ENCODE results near the gene ZNF282. TPM values are rescaled to one million over a fixed set of nuclear protein-coding genes. Genes with fewer than 3 reads are reported as not detected.
"Not testable (repeated sequence)": the region's sequence is repeated elsewhere in the genome, so short reads cannot be mapped to it uniquely, and the experiment has no call there.

Gene ZNF282
- total RNA-seq, 4 donors from 2014 or later = 19.7 to 31.5 (median 25.1) TPM

DNA sequence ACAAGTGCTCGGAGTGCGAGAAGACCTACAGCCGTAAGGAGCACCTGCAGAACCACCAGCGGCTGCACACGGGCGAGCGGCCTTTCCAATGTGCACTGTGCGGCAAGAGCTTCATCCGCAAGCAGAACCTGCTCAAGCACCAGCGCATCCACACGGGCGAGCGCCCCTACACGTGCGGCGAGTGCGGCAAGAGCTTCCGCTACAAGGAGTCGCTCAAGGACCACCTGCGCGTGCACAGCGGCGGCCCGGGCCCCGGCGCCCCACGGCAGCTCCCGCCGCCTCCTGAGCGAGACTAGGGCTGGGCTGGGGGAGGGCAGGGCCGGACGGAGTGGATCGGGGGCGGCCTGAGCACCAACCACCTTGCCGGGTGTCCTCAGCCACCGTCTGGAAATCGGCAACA, 29.0 kb downstream of the ZNF282 start:
- 95% methylated on average over 27 to 33 of the region's 37 CpGs for WGBS, 2 donors

DNA sequence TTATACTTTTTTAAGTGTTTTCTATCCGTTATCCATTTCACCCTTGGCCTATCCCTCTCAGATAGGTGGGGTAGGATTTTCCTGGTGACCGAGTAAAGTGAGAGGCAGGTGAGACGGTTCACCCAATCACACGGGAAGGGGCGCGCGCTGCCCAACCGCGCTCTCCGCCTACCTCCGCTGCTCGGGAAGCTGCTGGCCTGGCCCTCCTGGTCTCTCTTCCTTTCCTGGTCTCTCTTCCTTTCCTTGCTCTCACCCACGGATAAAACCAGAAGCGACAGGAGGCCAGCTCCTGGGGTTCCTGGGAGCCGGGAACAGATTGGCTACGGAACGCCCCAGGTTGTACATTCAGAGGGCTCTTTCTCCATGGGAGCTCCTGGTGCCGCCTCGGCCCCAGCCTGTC, 29.8 kb downstream of the ZNF282 start:
- H3K36me3 ChIP-seq = peaks cover 0 to 64% (median 13%) of the 10 kb centered on the region in 3 donors
- no peaks in the 10 kb centered on the region for H3K4me1 ChIP-seq
- no peaks in the 10 kb centered on the region for H3K27me3 ChIP-seq
- TF ChIP-seq POLR2A (IDR thresholded peaks at IDR 0.05) (no peak), EP300 (IDR thresholded peaks at IDR 0.05) (no peak)
- TF ChIP-seq, protein P1, sequence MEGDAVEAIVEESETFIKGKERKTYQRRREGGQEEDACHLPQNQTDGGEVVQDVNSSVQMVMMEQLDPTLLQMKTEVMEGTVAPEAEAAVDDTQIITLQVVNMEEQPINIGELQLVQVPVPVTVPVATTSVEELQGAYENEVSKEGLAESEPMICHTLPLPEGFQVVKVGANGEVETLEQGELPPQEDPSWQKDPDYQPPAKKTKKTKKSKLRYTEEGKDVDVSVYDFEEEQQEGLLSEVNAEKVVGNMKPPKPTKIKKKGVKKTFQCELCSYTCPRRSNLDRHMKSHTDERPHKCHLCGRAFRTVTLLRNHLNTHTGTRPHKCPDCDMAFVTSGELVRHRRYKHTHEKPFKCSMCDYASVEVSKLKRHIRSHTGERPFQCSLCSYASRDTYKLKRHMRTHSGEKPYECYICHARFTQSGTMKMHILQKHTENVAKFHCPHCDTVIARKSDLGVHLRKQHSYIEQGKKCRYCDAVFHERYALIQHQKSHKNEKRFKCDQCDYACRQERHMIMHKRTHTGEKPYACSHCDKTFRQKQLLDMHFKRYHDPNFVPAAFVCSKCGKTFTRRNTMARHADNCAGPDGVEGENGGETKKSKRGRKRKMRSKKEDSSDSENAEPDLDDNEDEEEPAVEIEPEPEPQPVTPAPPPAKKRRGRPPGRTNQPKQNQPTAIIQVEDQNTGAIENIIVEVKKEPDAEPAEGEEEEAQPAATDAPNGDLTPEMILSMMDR (IDR thresholded peaks at IDR 0.05) = no peak
- no peak overlapping the region for H3K27ac ChIP-seq
- peaks cover 0 to 7% (median 0%) of the 10 kb centered on the region in 4 donors for H3K9me3 ChIP-seq
- DNase-seq (ENCODE audit: low spot score in 2 of 2) = no peak
- H3K4me3 ChIP-seq = no peak overlapping the region
- WGBS, 2 donors = 93 to 95% methylated on average over 19 of the region's 19 CpGs

More for the DNA sequence above, 29.0 kb downstream of the ZNF282 start:
- Histone ChIP-seq H3K9me3 (peaks cover 0 to 7% (median 0%) of the 10 kb centered on the region in 4 donors), H3K27me3 (no peaks in the 10 kb centered on the region), H3K36me3 (peaks cover 0 to 71% (median 13%) of the 10 kb centered on the region in 3 donors), H3K27ac (no peak overlapping the region), H3K4me1 (no peaks in the 10 kb centered on the region), H3K4me3 (no peak overlapping the region)
- TF ChIP-seq, protein P1 (IDR thresholded peaks at IDR 0.05) = no peak
- TF ChIP-seq POLR2A (IDR thresholded peaks at IDR 0.05) (no peak), EP300 (IDR thresholded peaks at IDR 0.05) (no peak)
- no peak for DNase-seq (ENCODE audit: low spot score in 2 of 2)

DNA sequence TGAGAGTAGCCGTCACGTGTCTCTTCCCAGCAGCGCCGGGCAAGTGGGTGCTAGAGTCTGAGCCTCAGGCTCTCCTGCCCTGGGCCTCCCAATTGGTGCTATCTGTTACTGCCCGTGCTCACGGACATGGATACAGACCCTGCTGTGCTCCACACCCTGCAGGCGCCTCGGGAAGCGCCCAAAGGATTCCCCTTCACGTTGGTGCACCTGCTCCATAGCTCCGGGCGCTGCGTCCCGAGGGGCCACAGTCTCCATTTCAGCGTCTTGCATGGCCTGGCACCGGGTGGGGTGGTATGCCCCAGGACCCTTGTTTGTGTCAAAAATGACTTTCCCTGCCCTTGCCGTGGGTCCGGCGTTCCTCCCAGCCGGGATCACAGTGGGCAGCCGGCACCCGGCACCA, 30.3 kb downstream of the ZNF282 start:
- WGBS, 2 donors = 87 to 94% methylated on average over 19 to 22 of the region's 22 CpGs
- TF ChIP-seq, protein P1 (IDR thresholded peaks at IDR 0.05) = no peak
- TF ChIP-seq POLR2A (IDR thresholded peaks at IDR 0.05) (no peak), EP300 (IDR thresholded peaks at IDR 0.05) (no peak)
- Histone ChIP-seq H3K27me3 (no peaks in the 10 kb centered on the region), H3K4me3 (no peak overlapping the region), H3K9me3 (peaks cover 0 to 7% (median 0%) of the 10 kb centered on the region in 4 donors), H3K4me1 (no peaks in the 10 kb centered on the region), H3K36me3 (peaks cover 0 to 58% (median 13%) of the 10 kb centered on the region in 3 donors), H3K27ac (no peak overlapping the region)
- DNase-seq (ENCODE audit: low spot score in 2 of 2) = no peak

DNA sequence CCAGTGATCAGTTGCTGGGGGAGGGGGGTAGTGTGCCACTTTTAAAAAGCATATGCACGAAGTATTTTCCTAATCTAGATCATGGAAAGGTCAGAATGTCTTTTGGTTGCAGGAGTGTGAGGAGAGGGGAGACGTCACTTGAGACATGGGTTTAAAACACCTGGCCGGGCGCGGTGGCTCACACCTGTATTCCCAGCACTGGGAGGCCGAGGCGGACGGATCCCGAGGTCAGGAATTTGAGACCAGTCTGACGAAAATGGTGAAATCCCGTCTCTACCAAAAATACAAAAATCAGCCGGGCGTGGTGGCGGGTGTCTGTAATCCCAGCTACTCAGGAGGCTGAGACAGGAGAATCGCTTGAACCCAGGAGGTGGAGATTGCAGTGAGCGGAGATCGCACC, 31.0 kb downstream of the ZNF282 start:
- not testable (repeated sequence) for DNase-seq (ENCODE audit: low spot score in 2 of 2); H3K27me3 ChIP-seq; H3K9me3 ChIP-seq; H3K27ac ChIP-seq; H3K4me3 ChIP-seq; H3K4me1 ChIP-seq
- 89 to 91% methylated on average over 17 of the region's 17 CpGs for WGBS, 2 donors
- peaks cover 0 to 51% (median 13%) of the 10 kb centered on the region in 3 donors for H3K36me3 ChIP-seq

DNA sequence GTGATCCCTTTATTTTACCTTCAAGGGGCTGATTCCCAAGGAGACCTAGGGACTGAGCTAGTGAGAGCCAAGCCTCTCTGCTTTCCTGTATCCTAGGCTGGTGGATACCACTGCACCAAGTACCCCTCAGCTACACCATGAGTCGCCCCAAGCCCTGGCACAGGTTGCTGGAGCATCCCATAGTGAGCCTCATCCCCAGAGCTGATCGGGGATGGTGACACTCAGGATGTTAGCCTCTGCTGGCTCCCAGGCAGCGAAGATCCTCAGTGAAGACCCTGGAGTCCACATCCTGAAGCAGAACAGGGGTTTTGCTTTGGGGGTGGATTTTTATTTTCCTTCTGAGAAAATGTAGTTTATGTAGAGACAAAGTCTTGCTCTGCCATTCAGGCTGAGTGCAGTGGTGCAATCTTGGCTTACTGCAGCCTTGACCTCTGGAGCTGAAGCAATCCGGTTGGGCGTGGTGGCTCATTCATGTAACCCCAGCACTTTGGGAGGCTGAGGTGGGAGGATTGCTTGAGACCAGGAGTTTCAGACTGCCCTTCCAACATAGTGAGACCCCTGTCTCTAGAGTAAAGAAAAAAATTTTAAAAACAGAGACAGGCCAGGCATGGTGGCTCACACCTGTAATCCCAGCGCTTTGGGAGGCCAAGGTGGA, 31.6 kb downstream of the ZNF282 start:
- Histone ChIP-seq H3K4me1 (no peaks in the 10 kb centered on the region), H3K36me3 (peaks cover 0 to 45% (median 13%) of the 10 kb centered on the region in 3 donors), H3K4me3 (no peak overlapping the region), H3K9me3 (peaks cover 0 to 7% (median 0%) of the 10 kb centered on the region in 4 donors), H3K27me3 (no peaks in the 10 kb centered on the region), H3K27ac (no peak overlapping the region)
- 66 to 70% methylated on average over 6 of the region's 6 CpGs for WGBS, 2 donors
- no peak for DNase-seq (ENCODE audit: low spot score in 2 of 2)
- TF ChIP-seq POLR2A (IDR thresholded peaks at IDR 0.05) = no peak
- TF ChIP-seq EP300 (IDR thresholded peaks at IDR 0.05) = no peak
- TF ChIP-seq, protein P1 (IDR thresholded peaks at IDR 0.05) = no peak

Measured in tibial nerve (tissue), 4 donors.